Keratinocyte (primary cell): ENCODE data around the gene INHA.

Experiments used
- EZH2 ChIP-seq: IDR thresholded peaks from one replicate; pipeline ENCODE4 v1.6.1; 2012; ENCODE audit warnings: inconsistent platforms, mild to moderate bottlenecking, low read length, moderate library complexity
- TF ChIP-seq, protein P1 (sequence below), 3 experiments: IDR thresholded peaks in 1 of 3; conservative IDR thresholded peaks in 1 of 3; optimal IDR thresholded peaks in 1 of 3; 2 replicates in 2 of 3; 3 replicates in 1 of 3; pipeline versions ENCODE3 to v1.5.1; 2011; ENCODE audit warnings: low read length in 3 of 3, mild to moderate bottlenecking in 3 of 3, moderate library complexity in 2 of 3, control low read depth in 1 of 3, inconsistent platforms in 1 of 3; ENCODE audit not compliant: insufficient read depth in 2 of 3; ENCODE audit errors: extremely low read depth in 1 of 3

DNA sequence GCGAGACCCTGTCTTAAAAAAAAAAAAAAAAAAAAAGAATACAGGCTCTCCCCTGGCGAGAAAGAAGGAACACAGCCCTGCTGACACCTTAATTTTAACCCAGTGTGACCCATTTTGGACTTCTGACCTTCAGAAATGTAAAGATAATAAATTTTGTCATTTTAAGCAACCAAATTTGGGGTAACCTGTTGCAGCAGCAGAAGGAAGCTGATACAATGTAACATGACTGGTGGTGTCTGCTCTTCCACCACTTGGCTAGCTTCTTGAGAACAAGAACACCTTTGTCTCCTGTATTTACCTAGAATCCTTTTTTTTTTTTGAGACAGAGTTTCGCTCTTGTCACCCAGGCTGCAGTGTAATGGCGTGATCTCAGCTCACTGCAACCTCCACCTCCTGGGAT is 19.0 kb downstream of the INHA start:
- TF ChIP-seq, protein P1, sequence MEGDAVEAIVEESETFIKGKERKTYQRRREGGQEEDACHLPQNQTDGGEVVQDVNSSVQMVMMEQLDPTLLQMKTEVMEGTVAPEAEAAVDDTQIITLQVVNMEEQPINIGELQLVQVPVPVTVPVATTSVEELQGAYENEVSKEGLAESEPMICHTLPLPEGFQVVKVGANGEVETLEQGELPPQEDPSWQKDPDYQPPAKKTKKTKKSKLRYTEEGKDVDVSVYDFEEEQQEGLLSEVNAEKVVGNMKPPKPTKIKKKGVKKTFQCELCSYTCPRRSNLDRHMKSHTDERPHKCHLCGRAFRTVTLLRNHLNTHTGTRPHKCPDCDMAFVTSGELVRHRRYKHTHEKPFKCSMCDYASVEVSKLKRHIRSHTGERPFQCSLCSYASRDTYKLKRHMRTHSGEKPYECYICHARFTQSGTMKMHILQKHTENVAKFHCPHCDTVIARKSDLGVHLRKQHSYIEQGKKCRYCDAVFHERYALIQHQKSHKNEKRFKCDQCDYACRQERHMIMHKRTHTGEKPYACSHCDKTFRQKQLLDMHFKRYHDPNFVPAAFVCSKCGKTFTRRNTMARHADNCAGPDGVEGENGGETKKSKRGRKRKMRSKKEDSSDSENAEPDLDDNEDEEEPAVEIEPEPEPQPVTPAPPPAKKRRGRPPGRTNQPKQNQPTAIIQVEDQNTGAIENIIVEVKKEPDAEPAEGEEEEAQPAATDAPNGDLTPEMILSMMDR (optimal IDR thresholded peaks at IDR 0.05 in 1 of 3, IDR thresholded peaks at IDR 0.05 in 1 of 3, conservative IDR thresholded peaks at IDR 0.05 in 1 of 3; ENCODE audit: extremely low read depth in 1 of 3, insufficient read depth in 2 of 3, low read length in 3 of 3) = no peak
- TF ChIP-seq EZH2 = no peak
